GM15510 (cell line): ENCODE data around the gene ADISSP.

Source experiments
- POLR2A ChIP-seq: IDR thresholded peaks from 3 replicates; pipeline ENCODE4 v1.6.1; 2011; ENCODE audit warnings: borderline replicate concordance; ENCODE audit not compliant: insufficient read length; ENCODE audit errors: extremely low read depth

The ADISSP gene

DNA sequence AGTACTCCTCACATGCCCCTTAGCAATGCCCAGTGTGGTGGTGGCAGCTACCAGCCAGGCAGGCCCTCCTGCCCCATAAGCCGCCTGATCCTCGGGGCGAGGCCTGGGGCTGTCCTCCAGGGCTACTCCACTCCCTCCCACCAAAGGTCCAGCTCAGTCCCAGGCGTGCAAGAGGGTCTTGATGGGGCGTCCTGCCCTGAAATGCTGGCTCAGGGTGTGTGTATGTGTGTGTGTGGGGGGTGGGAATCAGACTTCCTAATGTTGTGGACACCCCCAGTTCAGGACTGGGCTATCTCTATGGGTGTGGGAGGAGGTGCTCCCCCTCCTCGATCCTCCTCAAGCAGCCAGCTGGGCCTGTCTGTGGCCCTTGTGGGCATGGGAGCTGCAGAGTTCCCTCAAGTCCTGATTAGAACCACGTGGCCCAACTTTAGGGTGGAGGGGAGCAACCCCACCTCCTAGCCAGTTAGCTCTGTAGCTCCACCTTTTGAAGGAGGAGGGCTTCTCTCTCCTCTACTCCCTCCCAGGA, 27.6 kb downstream of the ADISSP start:
- no peak for TF ChIP-seq POLR2A

DNA sequence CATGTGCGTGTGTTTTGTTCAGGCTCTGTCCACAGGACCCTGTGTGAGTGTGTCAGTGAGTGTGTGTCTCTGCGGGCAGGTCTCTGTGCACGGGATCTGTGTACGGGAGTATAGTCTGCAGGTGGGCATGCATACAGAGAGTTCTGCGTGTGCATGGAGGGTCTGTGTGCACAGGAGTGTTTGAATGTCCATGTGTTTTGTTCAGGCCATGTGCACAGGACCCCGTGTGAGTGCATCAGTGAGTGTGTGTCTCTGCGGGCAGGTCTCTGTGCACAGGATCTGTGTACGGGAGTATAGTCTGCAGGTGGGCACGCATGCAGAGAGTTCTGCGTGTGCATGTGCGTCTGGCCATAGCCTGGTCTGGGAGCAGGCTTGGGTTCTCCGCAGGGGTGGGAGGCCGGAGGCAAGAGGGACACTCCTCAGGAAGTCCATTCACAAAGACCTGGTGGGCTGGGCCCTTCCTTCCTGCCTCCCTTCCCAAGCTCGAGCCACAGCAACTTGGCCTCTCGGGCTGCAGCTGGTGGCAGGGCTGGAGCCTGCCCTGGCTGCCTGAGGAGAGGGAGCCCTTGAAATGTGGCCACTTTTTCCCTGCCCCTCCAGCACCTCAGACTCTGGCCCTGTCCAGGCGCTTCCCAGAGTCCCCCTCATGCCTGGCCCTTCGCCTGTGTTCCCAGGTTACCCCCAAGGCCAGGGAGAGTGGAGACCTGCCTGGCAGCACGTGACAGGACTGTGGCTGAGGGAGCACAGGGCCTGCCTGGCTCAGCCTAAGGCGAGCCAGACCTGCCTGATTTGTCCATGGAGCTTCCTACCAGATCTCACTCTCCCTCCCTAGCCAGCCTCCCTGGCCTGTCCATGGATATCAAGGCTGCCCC, 28.3 kb downstream of the ADISSP start:
- no peak for TF ChIP-seq POLR2A

DNA sequence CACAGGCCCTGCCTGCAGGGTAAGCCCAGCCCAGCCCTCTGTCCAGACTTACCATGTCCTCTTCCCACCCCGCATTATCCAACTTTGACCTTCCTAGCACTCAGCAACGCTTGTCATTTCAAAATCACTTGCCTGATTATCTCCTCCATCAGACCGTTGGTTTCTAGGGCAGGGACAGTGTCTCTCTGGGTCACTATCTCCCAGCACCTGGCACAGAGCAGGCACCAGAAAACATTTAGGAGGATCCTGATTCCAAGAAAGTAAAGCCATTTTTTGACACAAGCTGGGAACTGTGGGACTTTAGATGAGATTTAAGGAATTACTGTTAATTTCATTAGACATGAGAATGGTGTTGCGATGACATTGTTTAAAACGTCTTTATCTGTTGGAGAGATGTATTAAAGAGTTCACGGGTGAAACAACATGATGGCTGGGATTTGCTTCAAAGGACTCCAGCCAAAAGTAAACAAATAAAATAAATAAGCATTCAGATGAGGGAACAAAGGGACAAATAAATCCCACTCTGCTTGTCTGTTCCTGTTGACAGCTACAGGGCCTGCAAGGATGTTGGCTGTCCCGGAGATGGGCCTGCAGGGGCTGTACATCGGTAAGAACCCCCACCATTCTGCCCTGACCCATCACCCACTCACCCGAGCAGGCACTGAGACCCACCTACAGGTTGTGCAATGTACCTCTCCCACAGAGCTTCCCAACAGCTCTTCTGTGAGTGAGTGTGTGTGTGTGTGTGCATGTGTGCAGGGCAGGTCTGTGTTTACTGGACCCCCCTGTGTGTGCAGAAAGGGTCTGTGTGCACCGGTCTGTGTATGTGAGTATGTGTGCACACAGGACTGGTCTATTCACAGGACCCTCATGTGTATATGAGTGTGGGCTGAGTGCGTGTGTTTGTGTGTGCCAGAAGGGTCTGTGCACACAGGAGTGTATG, 29.2 kb downstream of the ADISSP start:
- TF ChIP-seq POLR2A = no peak

DNA sequence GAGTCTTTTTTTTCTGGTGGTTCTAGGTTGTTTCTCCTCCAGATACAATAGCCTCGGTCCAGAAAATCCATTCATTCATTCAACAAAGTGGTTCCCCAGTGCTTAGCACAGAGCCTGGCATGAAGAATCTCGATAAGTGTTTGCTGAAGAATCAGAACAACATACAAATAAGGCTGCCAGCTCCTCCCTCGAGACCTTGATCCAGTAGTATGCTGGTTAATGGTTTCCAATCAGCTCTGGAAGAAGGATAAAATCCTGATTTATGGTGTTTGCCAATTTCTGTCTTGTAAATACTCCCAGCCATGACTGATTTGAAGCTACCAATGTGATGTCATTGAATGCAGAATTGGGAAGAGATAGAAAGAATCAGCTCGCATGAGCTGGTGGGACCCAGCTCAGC, 31.8 kb downstream of the ADISSP start:
- TF ChIP-seq POLR2A = no peak

DNA sequence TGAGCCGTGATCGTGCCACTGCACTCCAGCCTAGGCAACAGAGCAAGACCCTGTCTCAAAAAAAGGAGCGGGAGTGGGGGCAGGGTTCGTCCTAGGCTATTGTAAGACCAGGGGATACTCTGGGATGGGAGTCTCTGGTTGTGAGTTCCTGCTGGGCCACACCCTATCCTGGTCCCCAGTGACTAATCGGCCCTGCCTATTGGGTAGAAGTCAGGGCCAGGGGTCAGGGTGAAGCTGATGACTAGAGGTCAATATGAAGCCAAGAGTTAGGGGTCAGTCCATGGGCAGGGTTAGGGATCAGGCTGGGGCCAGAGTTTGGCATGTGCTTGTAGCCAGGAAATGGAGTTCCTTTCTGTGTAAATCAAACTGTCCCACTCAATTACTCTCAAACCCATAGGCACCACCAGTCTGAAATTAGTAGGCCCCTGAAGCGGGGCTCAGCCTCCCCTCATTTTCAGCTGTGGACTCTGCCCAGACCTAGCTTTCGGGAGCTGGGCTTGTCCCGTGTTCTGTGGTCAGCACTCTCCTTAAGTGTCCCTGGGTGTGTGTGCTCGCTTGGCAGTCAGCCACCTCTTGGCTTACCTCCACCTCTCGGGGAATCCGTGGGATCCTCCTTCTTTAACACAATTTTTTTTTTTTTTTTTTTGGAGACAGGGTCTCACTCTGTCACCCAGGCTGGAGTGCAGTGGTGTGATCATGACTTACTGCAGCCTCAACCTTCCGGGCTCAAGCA, 33.3 kb downstream of the ADISSP start:
- TF ChIP-seq POLR2A = no peak

DNA sequence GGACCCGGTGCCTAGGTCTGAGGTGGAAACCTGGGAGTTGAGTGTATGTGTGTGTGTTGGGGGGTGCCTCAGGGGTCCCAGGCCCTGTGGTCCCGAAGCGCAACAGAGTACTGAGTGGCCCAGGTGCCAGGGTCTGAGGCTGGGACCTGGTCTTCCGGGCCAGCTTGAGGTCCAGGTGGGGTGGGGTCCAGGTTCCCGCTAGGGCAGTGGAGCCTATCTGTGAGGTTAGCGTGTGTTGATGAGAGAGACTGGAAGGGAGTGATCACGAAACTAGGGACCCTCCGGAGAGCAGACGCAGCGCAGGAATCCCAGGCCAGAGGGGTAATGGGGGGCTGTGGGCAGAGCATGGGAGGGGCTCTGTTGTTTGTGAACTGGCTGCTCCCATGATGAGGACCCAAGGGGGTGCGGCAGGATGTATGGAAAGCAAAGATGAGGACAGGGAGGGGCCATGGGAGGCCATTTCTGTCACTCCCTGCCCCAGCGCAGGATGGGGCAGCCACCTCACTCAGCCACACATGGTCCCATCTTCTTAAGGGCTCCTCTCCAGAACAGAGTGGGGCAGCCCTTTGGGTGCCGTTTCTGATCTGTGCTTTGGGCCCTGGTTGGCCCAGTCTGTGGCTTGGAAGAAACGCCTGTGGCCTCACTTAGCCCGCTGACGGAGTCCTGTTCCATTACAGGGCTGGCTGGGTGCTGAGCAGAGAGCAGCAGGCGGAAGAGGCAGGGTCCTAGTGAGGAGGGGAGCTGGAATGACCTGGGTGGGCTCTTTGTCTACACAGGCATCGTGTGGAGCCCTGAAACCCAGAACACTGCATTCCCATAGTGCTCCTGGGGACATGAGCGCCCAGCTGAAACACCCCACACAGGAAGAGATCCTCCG, 34.2 kb downstream of the ADISSP start:
- no peak for TF ChIP-seq POLR2A

DNA sequence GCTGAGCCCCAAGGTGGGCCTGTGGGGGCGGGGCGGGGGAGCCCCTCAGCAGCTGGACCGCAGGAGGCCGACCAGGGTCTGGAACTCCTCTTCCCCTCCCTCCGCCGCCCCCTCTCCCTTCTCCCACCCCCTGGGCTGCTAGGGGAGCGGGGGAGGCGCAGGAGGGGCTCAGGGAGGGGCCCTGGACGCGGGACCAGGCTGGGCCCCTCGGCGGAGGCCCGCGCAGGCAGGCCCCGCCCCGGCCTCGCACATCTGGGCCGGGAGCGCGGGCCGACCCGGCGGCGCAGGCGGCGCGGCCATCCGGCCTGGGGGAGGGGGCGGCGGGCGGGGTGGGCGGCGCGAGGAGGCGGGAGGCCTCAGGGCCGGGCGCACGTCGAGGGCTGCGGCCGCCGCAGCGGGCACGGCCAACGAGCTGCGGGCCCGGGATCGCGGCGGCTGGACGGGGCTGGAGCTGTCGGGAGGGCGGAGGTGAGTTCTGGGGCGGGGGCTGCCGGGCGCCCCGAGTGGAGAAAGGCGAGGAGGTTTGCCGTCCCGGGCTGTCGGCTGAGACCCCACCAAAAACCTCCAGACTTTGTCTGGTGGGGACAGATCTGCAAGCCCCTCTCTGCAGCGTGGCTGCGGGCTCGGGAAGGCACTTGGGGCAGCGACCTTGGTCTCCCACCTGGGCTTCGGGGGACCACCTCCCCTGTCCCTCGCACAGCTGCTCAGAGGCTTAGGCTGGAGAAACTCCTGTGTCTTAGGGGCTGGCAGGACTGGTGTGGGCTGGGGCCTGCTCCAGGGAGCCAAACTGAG, 35.0 kb downstream of the ADISSP start, which contains the start of gene HSPA12B:
Gene HSPA12B, plus strand, starts transcription at position 359 of the 792 bp plus-strand sequence. CDS start 5,990 bp downstream, outside the sequence.
- no peak for TF ChIP-seq POLR2A

DNA sequence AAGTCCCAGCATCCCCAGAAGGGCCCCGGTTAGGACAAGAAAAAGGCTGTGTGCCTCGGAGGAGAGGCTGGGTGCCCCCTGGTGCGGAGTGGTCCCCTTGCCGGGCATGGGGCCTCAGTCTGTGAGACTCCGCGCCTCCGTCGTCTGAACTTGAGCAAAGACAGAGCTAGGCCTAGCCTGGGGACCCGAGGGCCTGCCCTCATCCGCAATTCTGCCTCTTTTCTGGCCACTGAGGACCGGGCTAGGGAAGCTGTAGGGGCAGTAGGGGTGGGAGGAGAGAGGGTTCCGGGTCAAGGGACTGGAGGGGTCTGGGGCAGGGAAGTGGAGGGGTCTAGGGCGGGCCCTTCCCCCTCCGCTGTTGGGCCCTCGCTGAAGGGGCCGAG, 35.6 kb downstream of the ADISSP start:
- TF ChIP-seq POLR2A = no peak

DNA sequence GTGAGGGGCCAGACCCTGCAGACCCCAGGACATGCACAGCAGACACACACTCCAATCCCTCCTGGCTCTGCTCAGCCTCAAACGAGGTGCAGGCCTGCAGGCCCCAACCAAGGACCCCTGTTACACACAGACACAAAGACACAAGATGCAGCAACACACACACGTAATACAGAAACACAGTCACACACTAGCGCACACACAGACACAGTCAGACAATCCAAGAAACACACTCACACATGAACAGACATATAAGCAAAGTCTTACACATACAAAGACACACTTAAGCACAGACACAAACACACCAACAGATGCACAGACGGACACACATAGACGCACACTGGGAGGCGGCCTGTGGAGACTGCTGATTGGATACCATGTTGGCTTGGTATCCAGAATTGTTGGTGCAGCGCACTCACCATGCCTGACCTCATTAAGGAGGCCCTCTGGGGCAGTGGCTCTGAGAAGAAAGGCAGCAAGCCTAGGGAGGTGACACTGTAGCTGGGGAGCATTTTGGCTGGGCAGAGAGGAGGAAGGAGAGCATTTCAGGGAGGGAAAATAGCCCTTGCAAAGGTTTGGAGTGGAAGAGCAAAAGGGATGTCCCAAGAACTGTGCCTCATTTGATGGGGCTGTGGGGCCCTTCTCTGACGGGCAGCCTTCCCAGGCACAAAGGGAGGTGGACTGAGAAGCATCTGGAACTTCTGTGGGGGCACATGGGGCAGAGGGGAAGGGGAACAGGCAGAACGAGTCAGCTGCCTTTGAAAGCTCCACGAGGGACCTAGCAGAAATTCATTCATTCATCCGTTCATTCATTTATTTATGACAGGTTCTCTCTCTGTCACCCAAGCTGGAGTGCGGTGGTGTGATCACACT, 36.5 kb downstream of the ADISSP start:
- TF ChIP-seq POLR2A = no peak

DNA sequence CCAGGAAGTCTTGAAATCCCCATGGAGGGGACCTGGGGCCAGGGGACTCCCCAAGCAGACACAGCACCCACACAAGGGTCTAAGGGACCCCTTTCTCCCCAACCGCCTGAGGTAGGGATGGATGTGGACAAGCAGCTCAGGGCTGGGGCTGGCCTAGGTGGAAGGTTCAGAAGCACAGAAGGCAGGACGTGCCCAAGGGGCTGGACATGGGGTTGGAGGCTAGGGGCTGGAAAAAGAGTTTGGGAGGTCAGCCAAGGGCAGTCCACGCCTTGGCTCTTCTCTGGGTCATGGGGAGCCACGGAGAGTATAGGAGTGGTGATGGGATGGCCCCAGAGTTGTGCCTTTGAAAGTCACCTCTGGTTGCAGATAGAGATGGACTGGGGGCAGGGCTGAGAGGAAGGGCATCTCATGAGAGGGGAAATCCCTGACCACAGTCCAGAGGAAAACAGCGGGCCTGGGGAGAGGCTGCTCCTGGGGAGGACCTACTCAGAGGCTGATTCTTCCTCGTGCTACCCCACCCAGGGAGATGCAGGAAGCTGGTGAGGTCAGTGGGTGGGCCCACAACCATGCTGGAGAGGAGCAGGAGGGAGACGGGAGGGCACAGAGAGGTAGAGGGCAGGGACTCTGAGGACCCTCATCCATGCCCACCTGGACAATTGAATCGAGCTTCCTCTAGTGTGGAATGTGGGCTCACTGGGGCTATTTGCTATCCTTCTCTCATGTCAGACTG, 37.6 kb downstream of the ADISSP start:
- TF ChIP-seq POLR2A = no peak

DNA sequence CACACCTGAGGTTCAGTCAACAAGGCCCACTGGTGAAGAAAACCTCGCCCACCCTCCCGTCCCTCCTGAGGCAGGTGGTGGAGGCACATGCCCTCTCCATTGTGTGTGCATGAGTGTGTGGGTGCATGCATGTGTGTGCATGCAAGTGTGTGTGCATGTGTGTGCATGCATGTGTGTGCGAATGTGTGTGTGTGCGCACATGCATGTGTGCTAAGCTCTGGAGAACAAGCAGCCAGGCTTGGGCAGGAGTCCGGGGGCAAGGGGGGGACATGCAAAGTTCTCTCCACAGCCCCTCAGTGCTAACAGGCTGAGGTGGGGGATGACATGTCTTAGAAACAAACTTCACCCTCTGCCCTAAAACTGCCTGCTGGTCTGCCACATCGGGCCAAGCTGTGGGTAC, 38.2 kb downstream of the ADISSP start:
- no peak for TF ChIP-seq POLR2A
